GM12878 (cell line): ENCODE results near the gene RPA3. TPM values are rescaled to one million over a fixed set of nuclear protein-coding genes. Genes with fewer than 3 reads are reported as not detected.

ENCODE experiments used
- ATAC-seq: fragments of 200-7000 bp; cut with Tn5 transposase; 3 replicates; pipeline ENCODE4 v1.9.1; 2020; ENCODE audit warnings: mild to moderate bottlenecking, moderate library complexity
- BruUV-seq: library from RNA; stranded (reverse); fragments of 400-500 nt; replicated peaks from 2 replicates; lab custom pipeline; 2021; lab: Mats Ljungman, UMichigan
- CTCF ChIA-PET: fragments of 300-600 bp; sonication (Branson Sonifier 250); formaldehyde crosslinking; extraction: SDS; loops from one replicate; lab custom pipeline; 2021; ENCODE audit warnings: inconsistent platforms; lab: Yijun Ruan, JAX
- POLR2A ChIA-PET: fragments of 350-600 bp; formaldehyde crosslinking; extraction: SDS; loops from one replicate; lab custom pipeline; 2021; ENCODE audit warnings: inconsistent platforms; lab: Charles Lee
- RAD21 ChIA-PET: fragments of 300-600 bp; sonication (Branson Sonifier 250); formaldehyde crosslinking; loops from one replicate; lab custom pipeline; 2023; ENCODE audit warnings: antibody characterized with exemption; ENCODE audit not compliant: unreplicated experiment; lab: Charles Lee
- SMC1A ChIA-PET: fragments of 300-600 bp; sonication (Branson Sonifier 250); formaldehyde crosslinking; loops from one replicate; lab custom pipeline; 2023; ENCODE audit not compliant: unreplicated experiment, uncharacterized antibody; lab: Charles Lee
- DNase-seq: peaks from one replicate; pipeline ENCODE4 v3.0.0-alpha.2; 2011; ENCODE audit warnings: low read depth, low spot score
- FAIRE-seq: peaks from 3 replicates; lab custom pipeline; 2011; peaks lifted over from hg19 to GRCh38; lab: Jason Lieb, UNC
- H2AFZ ChIP-seq: 2 replicates; pipeline ENCODE4 v1.6.0; 2011; ENCODE audit warnings: low read depth, low read length, control low read depth; ENCODE audit not compliant: control insufficient read depth
- H3K27ac ChIP-seq: 2 replicates; pipeline ENCODE4 v1.5.1; 2011; ENCODE audit warnings: control low read depth; ENCODE audit not compliant: control insufficient read depth, insufficient read depth
- H3K27me3 ChIP-seq, 2 experiments: replicated peaks in 1 of 2; 2 replicates each; pipeline versions ENCODE4 v1.6.0 to v1.6.1; 2011; ENCODE audit warnings: low read length in 1 of 2; ENCODE audit not compliant: control insufficient read depth in 2 of 2, insufficient read depth in 2 of 2
- H3K36me3 ChIP-seq, 2 experiments: 2 replicates each; pipeline ENCODE4 v1.5.1; 2011; ENCODE audit warnings: low read length in 1 of 2; ENCODE audit not compliant: control insufficient read depth in 2 of 2, insufficient read depth in 2 of 2
- H3K4me1 ChIP-seq: 2 replicates; pipeline ENCODE4 v1.6.1; 2011; ENCODE audit warnings: mild to moderate bottlenecking, low read length, moderate library complexity, mixed read lengths; ENCODE audit not compliant: control insufficient read depth, insufficient read depth
- H3K4me2 ChIP-seq: 2 replicates; pipeline ENCODE4 v1.6.0; 2011; ENCODE audit warnings: control low read depth; ENCODE audit not compliant: control insufficient read depth, insufficient read depth
- H3K4me3 ChIP-seq: fragments of 200-600 bp; sonication (generic); 2 replicates; pipeline ENCODE4 v1.5.1; 2016
- H3K79me2 ChIP-seq: 2 replicates; pipeline ENCODE4 v1.6.0; 2011; ENCODE audit warnings: low read length; ENCODE audit not compliant: control insufficient read depth, insufficient read depth
- H3K9ac ChIP-seq: 2 replicates; pipeline ENCODE4 v1.8.0; 2011; ENCODE audit warnings: low read length, control low read depth, mixed read lengths; ENCODE audit not compliant: control insufficient read depth, insufficient read depth
- H3K9me3 ChIP-seq: replicated peaks from 3 replicates; pipeline ENCODE4 v1.5.1; 2011; ENCODE audit warnings: mild to moderate bottlenecking, low read length; ENCODE audit not compliant: control insufficient read depth, insufficient read depth
- H4K20me1 ChIP-seq: 2 replicates; pipeline ENCODE4 v1.6.0; 2011; ENCODE audit not compliant: control insufficient read depth, insufficient read depth
- CHD2 ChIP-seq: IDR thresholded peaks from 2 replicates; pipeline ENCODE4 v1.6.1; 2011; ENCODE audit warnings: low read depth, low read length, improper control_type of control experiment, borderline replicate concordance
- JUND ChIP-seq: IDR thresholded peaks from 2 replicates; pipeline ENCODE4 v1.6.1; 2012; ENCODE audit warnings: low read depth, mild to moderate bottlenecking, low read length, improper control_type of control experiment, moderate library complexity
- LARP7 ChIP-seq: fragments of 450-650 bp; IDR thresholded peaks from 2 replicates; pipeline ENCODE4 v1.6.1; 2017; ENCODE audit warnings: mild to moderate bottlenecking
- RAD21 ChIP-seq: IDR thresholded peaks from 2 replicates; pipeline ENCODE4 v1.6.1; 2011; ENCODE audit warnings: mild to moderate bottlenecking, low read depth, low read length, moderate library complexity; ENCODE audit not compliant: insufficient read depth
- RBBP5 ChIP-seq: fragments of 200-600 bp; sonication (generic); conservative IDR thresholded peaks from 2 replicates; pipeline ENCODE4 v1.6.1; 2016
- SIX5 ChIP-seq: IDR thresholded peaks from 2 replicates; pipeline ENCODE4 v1.6.1; 2011; ENCODE audit warnings: mild to moderate bottlenecking, low read depth, low read length, moderate library complexity; ENCODE audit not compliant: severe bottlenecking
- ZNF24 ChIP-seq: fragments of 450-650 bp; IDR thresholded peaks from 2 replicates; pipeline ENCODE4 v1.6.1; 2017; ENCODE audit warnings: antibody characterized with exemption, mild to moderate bottlenecking
- ZNF274 ChIP-seq: IDR thresholded peaks from one replicate; pipeline ENCODE4 v1.8.0; 2011; ENCODE audit not compliant: insufficient read length, insufficient read depth
- WGBS: methylation state at CpG from one replicate; pipeline ENCODE4 v1.1.6; 2016; ENCODE audit warnings: low lambda C conversion rate; ENCODE audit not compliant: insufficient replicate concordance, insufficient coverage; ENCODE audit errors: missing lambda C conversion rate; 5-methylcytosine and 5-hydroxymethylcytosine counted together
- in situ Hi-C: fragments of 300-500 bp; cut with MboI; formaldehyde crosslinking; loops from 9 replicates; pipeline ENCODE4 v1.14.3; 2018; ENCODE audit warnings: mixed read lengths
- intact Hi-C: fragments of 100-400 bp; cut with micrococcal nuclease; formaldehyde crosslinking; loops from one replicate; pipeline ENCODE4 v1.14.2; 2022; ENCODE audit not compliant: unreplicated experiment
- polyA plus RNA-seq, 11 experiments: library from polyadenylated mRNA; depleted of rRNA in 4 of 11; unstranded in 6 of 11; stranded (reverse) in 5 of 11; fragments of >200 nt; fragmentation: Nextera tagmentation in 4 of 11; fragmentation: Illumina TruSeq in 1 of 11; extraction: Ambion mirVana in 4 of 11; extraction: Trizol in 1 of 11; gene quantifications; 1 replicate in 1 of 11; 2 replicates in 10 of 11; pipeline versions ENCODE4 v1.2.1 to v1.2.3, GENCODE V29; 2011 to 2016; ENCODE audit warnings: inconsistent platforms in 2 of 11, missing spikeins in 2 of 11, low read depth in 1 of 11
- total RNA-seq, 4 experiments: library from RNA; depleted of rRNA in 3 of 4; stranded (reverse); fragments of >200 nt in 3 of 4; fragmentation: Illumina TruSeq in 1 of 4; extraction: Trizol in 1 of 4; gene quantifications; 2 replicates each; pipeline versions ENCODE4 v1.2.1 to v1.2.3, GENCODE V29; 2013 to 2021
- TF ChIP-seq, protein P1 (sequence below), 3 experiments: IDR thresholded peaks in 2 of 3; conservative IDR thresholded peaks in 1 of 3; 2 replicates each; pipeline ENCODE4 v1.5.1; 2011; ENCODE audit warnings: low read depth in 3 of 3, low read length in 3 of 3, mild to moderate bottlenecking in 3 of 3, control low read depth in 2 of 3, moderate library complexity in 2 of 3, inconsistent platforms in 1 of 3, mixed read lengths in 1 of 3; ENCODE audit not compliant: control insufficient read depth in 2 of 3, insufficient read depth in 1 of 3; ENCODE audit errors: extremely low read depth in 1 of 3
- TF ChIP-seq, protein P2 (sequence below): fragments of 450-650 bp; IDR thresholded peaks from 2 replicates; pipeline ENCODE4 v1.6.1; 2016; ENCODE audit warnings: mild to moderate bottlenecking, moderate library complexity, borderline replicate concordance
- TF ChIP-seq, protein P3 (sequence below): IDR thresholded peaks from 2 replicates; pipeline ENCODE4 v1.6.1; 2011; ENCODE audit warnings: borderline replicate concordance, low read depth, mild to moderate bottlenecking, moderate library complexity, mixed read lengths, low read length; ENCODE audit not compliant: insufficient read depth; ENCODE audit errors: extremely low read length
- TF ChIP-seq, protein P4 (sequence below): IDR thresholded peaks from 2 replicates; pipeline ENCODE4 v1.6.1; 2011; ENCODE audit warnings: low read depth, low read length, improper control_type of control experiment, borderline replicate concordance
- TF ChIP-seq, protein P5 (sequence below): fragments of 450-650 bp; IDR thresholded peaks from 2 replicates; pipeline ENCODE4 v1.6.1; 2017; ENCODE audit warnings: mild to moderate bottlenecking

The RPA3 gene
- total and polyA plus RNA-seq, 10 of the 15 experiments (the other 5 are each of a cell fraction or from before 2014, with no cell fraction given), result 60.2 to 343 (median 112) TPM

DNA sequence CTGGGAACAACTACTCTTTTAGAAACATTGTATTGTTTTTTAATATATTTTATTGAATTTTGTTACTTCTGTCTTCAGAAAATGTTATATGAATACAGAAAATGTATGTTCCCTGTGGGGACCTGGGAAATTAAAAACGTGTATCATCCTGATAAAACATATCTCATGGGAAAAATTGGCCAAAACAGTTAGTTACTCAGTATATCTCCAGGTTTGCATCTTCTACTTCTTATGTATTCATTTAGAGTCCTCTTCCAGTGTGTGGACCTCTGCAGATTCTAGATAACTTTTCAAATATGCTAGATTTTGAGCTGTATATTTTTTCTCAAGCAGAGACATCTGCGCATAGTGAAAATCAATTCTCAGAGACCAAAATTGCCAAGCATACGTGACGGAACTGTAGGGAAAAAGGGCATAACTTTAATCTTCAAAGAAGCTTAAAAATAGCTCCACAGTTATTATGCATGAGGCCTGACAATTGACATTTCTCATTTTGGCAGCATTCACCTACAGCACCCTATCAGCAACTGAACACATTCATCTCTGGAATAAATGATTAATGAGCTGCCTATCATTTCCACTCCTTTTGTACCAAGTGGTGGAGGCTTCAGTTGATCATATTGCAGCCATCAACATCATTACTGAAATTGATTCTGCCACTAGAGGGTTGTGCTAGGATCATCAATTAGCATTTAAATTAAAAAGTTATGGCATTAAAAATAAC lies 104.2 kb downstream of the RPA3 start:
- H2AFZ ChIP-seq, result no peak overlapping the region
- no peak overlapping the region for H3K4me2 ChIP-seq
- in situ Hi-C loops (no loop called here), intact Hi-C loops (no loop called here)
- no peaks in the 10 kb centered on the region for H4K20me1 ChIP-seq
- no peaks in the 10 kb centered on the region for H3K4me1 ChIP-seq
- no peaks in the 10 kb centered on the region for H3K27me3 ChIP-seq
- no peak overlapping the region for H3K27ac ChIP-seq
- RAD21 ChIA-PET, result no interaction called here
- CTCF ChIA-PET, result no interaction called here
- DNase-seq (no peak), ATAC-seq (no peak), FAIRE-seq (no peak)
- no peak overlapping the region for H3K4me3 ChIP-seq
- SMC1A ChIA-PET, result interaction anchor here (0.7 to 1.5 kb wide), 2 partner anchors 10 to 52 kb away, joined by 3 read pairs; no protein-coding TSS in a partner anchor
- H3K9me3 ChIP-seq, result no peaks in the 10 kb centered on the region
- 71% methylated on average over 4 of the region's 4 CpGs for WGBS
- no peaks in the 10 kb centered on the region for H3K79me2 ChIP-seq
- BruUV-seq, result no TSS peak
- no peak overlapping the region for H3K9ac ChIP-seq
- H3K36me3 ChIP-seq, result peaks cover 0 to 2% of the 10 kb centered on the region in 2 experiments; a peak in 1 of 4 replicates
- POLR2A ChIA-PET, result no interaction called here
- no peak for TF ChIP-seq SIX5
- TF ChIP-seq ZNF274, result no peak
- TF ChIP-seq RBBP5, result no peak
- TF ChIP-seq, protein P1, sequence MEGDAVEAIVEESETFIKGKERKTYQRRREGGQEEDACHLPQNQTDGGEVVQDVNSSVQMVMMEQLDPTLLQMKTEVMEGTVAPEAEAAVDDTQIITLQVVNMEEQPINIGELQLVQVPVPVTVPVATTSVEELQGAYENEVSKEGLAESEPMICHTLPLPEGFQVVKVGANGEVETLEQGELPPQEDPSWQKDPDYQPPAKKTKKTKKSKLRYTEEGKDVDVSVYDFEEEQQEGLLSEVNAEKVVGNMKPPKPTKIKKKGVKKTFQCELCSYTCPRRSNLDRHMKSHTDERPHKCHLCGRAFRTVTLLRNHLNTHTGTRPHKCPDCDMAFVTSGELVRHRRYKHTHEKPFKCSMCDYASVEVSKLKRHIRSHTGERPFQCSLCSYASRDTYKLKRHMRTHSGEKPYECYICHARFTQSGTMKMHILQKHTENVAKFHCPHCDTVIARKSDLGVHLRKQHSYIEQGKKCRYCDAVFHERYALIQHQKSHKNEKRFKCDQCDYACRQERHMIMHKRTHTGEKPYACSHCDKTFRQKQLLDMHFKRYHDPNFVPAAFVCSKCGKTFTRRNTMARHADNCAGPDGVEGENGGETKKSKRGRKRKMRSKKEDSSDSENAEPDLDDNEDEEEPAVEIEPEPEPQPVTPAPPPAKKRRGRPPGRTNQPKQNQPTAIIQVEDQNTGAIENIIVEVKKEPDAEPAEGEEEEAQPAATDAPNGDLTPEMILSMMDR (IDR thresholded peaks at IDR 0.05 in 2 of 3, conservative IDR thresholded peaks at IDR 0.05 in 1 of 3; ENCODE audit: control insufficient read depth in 2 of 3, extremely low read depth in 1 of 3, insufficient read depth in 1 of 3, low read depth in 3 of 3, low read length in 3 of 3), result no peak
- TF ChIP-seq, protein P2, sequence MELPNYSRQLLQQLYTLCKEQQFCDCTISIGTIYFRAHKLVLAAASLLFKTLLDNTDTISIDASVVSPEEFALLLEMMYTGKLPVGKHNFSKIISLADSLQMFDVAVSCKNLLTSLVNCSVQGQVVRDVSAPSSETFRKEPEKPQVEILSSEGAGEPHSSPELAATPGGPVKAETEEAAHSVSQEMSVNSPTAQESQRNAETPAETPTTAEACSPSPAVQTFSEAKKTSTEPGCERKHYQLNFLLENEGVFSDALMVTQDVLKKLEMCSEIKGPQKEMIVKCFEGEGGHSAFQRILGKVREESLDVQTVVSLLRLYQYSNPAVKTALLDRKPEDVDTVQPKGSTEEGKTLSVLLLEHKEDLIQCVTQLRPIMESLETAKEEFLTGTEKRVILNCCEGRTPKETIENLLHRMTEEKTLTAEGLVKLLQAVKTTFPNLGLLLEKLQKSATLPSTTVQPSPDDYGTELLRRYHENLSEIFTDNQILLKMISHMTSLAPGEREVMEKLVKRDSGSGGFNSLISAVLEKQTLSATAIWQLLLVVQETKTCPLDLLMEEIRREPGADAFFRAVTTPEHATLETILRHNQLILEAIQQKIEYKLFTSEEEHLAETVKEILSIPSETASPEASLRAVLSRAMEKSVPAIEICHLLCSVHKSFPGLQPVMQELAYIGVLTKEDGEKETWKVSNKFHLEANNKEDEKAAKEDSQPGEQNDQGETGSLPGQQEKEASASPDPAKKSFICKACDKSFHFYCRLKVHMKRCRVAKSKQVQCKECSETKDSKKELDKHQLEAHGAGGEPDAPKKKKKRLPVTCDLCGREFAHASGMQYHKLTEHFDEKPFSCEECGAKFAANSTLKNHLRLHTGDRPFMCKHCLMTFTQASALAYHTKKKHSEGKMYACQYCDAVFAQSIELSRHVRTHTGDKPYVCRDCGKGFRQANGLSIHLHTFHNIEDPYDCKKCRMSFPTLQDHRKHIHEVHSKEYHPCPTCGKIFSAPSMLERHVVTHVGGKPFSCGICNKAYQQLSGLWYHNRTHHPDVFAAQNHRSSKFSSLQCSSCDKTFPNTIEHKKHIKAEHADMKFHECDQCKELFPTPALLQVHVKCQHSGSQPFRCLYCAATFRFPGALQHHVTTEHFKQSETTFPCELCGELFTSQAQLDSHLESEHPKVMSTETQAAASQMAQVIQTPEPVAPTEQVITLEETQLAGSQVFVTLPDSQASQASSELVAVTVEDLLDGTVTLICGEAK, result no peak
- TF ChIP-seq, protein P3, sequence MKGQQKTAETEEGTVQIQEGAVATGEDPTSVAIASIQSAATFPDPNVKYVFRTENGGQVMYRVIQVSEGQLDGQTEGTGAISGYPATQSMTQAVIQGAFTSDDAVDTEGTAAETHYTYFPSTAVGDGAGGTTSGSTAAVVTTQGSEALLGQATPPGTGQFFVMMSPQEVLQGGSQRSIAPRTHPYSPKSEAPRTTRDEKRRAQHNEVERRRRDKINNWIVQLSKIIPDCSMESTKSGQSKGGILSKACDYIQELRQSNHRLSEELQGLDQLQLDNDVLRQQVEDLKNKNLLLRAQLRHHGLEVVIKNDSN, result no peak
- no peak for TF ChIP-seq LARP7
- TF ChIP-seq ZNF24, result no peak
- TF ChIP-seq, protein P4, sequence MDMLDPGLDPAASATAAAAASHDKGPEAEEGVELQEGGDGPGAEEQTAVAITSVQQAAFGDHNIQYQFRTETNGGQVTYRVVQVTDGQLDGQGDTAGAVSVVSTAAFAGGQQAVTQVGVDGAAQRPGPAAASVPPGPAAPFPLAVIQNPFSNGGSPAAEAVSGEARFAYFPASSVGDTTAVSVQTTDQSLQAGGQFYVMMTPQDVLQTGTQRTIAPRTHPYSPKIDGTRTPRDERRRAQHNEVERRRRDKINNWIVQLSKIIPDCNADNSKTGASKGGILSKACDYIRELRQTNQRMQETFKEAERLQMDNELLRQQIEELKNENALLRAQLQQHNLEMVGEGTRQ, result no peak
- TF ChIP-seq, protein P5, sequence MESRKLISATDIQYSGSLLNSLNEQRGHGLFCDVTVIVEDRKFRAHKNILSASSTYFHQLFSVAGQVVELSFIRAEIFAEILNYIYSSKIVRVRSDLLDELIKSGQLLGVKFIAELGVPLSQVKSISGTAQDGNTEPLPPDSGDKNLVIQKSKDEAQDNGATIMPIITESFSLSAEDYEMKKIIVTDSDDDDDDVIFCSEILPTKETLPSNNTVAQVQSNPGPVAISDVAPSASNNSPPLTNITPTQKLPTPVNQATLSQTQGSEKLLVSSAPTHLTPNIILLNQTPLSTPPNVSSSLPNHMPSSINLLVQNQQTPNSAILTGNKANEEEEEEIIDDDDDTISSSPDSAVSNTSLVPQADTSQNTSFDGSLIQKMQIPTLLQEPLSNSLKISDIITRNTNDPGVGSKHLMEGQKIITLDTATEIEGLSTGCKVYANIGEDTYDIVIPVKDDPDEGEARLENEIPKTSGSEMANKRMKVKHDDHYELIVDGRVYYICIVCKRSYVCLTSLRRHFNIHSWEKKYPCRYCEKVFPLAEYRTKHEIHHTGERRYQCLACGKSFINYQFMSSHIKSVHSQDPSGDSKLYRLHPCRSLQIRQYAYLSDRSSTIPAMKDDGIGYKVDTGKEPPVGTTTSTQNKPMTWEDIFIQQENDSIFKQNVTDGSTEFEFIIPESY, result no peak
- no peak for TF ChIP-seq JUND
- no peak for TF ChIP-seq CHD2
- no peak for TF ChIP-seq RAD21
